ENCODE results near the gene SCGB1A1. TPM values are rescaled to one million over a fixed set of nuclear protein-coding genes. Genes with fewer than 3 reads are reported as not detected.
A peak's percentile ranks its signal among the peaks of the same experiment; 100 is the strongest.
"Not testable (repeated sequence)": the region's sequence is repeated elsewhere in the genome, so short reads cannot be mapped to it uniquely, and the experiment has no call there.

SCGB1A1 gene
- not detected for total RNA-seq
- long read RNA-seq, donor 1 = 0 reads
- long read RNA-seq, donor 2 = 0 reads

GRCh38 chr11:62418733-62419132 lies at the start of gene SCGB1A1:
Gene SCGB1A1, plus strand, starts transcription at chr11:62419033. Its CDS starts 63 bp downstream, at chr11:62419096.
- TF ChIP-seq CTCF (IDR thresholded peaks at IDR 0.05) = no peak
- ATAC-seq (no peak), DNase-seq (peak in 1 of 3 donors; percentile 14)
- no peaks in the 10 kb centered on the region for H3K36me3 ChIP-seq (ENCODE audit: low read depth)
- no peak within 1 kb of the TSS for H3K4me3 ChIP-seq
- intact Hi-C loops (cut with DNase I, micrococcal nuclease) = no loop called here
- H3K9me3 ChIP-seq = no peaks in the 10 kb centered on the region
- H3K4me1 ChIP-seq (ENCODE audit: low read depth) = no peaks in the 10 kb centered on the region

- ATAC-seq (peak; percentile 98), DNase-seq (peak; percentile 70 to 82 (median 80))
- TF ChIP-seq CTCF (IDR thresholded peaks at IDR 0.05) = no peak
- intact Hi-C loops (cut with DNase I, micrococcal nuclease) = no loop called here
- Histone ChIP-seq H3K4me3 (no peak overlapping the region), H3K36me3 (ENCODE audit: low read depth) (no peaks in the 10 kb centered on the region), H3K9me3 (peaks cover 2% of the 10 kb centered on the region), H3K4me1 (ENCODE audit: low read depth) (peaks cover 13% of the 10 kb centered on the region)
These were observed 47.9 kb upstream of the SCGB1A1 start for GRCh38 chr11:62370743-62371440.

GRCh38 chr11:62372871-62373270 lies 46.0 kb upstream of the SCGB1A1 start:
- peaks cover 2% of the 10 kb centered on the region for H3K9me3 ChIP-seq
- intact Hi-C loops (cut with DNase I, micrococcal nuclease) = no loop called here
- no peaks in the 10 kb centered on the region for H3K36me3 ChIP-seq (ENCODE audit: low read depth)
- ATAC-seq = no peak
- no peak for TF ChIP-seq CTCF (IDR thresholded peaks at IDR 0.05)
- peaks cover 13% of the 10 kb centered on the region for H3K4me1 ChIP-seq (ENCODE audit: low read depth)
- no peak for DNase-seq
- H3K4me3 ChIP-seq = no peak overlapping the region

- Histone ChIP-seq H3K4me1 (ENCODE audit: low read depth) (peaks cover 13% of the 10 kb centered on the region), H3K36me3 (ENCODE audit: low read depth) (no peaks in the 10 kb centered on the region), H3K9me3 (no peaks in the 10 kb centered on the region), H3K4me3 (no peak overlapping the region)
- DNase-seq (no peak), ATAC-seq (no peak)
- no peak for TF ChIP-seq CTCF (IDR thresholded peaks at IDR 0.05)
- intact Hi-C loops (cut with DNase I, micrococcal nuclease) = no loop called here
These were observed 45.2 kb upstream of the SCGB1A1 start for GRCh38 chr11:62373464-62374119.

GRCh38 chr11:62374801-62375200 lies 44.0 kb upstream of the SCGB1A1 start:
- intact Hi-C loops (cut with DNase I, micrococcal nuclease) = no loop called here
- H3K36me3 ChIP-seq (ENCODE audit: low read depth) = no peaks in the 10 kb centered on the region

GRCh38 chr11:62378459-62379063 lies 40.3 kb upstream of the SCGB1A1 start:
- H3K4me3 ChIP-seq; H3K4me1 ChIP-seq (ENCODE audit: low read depth); H3K9me3 ChIP-seq; ATAC-seq; intact Hi-C loops (cut with DNase I, micrococcal nuclease); H3K36me3 ChIP-seq (ENCODE audit: low read depth): not testable (repeated sequence)
- DNase-seq = peak in 1 of 3 donors; percentile 54

More at GRCh38 chr11:62374801-62375200, 44.0 kb upstream of the SCGB1A1 start:
- DNase-seq (no peak), ATAC-seq (no peak)
- no peaks in the 10 kb centered on the region for H3K9me3 ChIP-seq
- no peak for TF ChIP-seq CTCF (IDR thresholded peaks at IDR 0.05)
- peaks cover 8% of the 10 kb centered on the region for H3K4me1 ChIP-seq (ENCODE audit: low read depth)
- H3K4me3 ChIP-seq = no peak overlapping the region

GRCh38 chr11:62379586-62379985 lies 39.2 kb upstream of the SCGB1A1 start:
- DNase-seq; intact Hi-C loops (cut with DNase I, micrococcal nuclease): not testable (repeated sequence)

More at GRCh38 chr11:62379586-62379985, 39.2 kb upstream of the SCGB1A1 start:
- not testable (repeated sequence) for H3K4me3 ChIP-seq; H3K4me1 ChIP-seq (ENCODE audit: low read depth); ATAC-seq; H3K36me3 ChIP-seq (ENCODE audit: low read depth); H3K9me3 ChIP-seq
